CD14-positive monocyte (primary cell): ENCODE results near the gene HSPD1. TPM values are rescaled to one million over a fixed set of nuclear protein-coding genes. Genes with fewer than 3 reads are reported as not detected.
A peak's percentile ranks its signal among the peaks of the same experiment; 100 is the strongest.
"Not testable (repeated sequence)": the region's sequence is repeated elsewhere in the genome, so short reads cannot be mapped to it uniquely, and the experiment has no call there.

Source experiments
- DNase-seq, 3 donors: peaks; one replicate each; pipeline ENCODE4 v3.0.0-alpha.2; 2011 to 2022
- H2AFZ ChIP-seq: 2 replicates; pipeline ENCODE4 v1.6.0; 2012; ENCODE audit warnings: mild to moderate bottlenecking, low read depth, low read length, inconsistent platforms; ENCODE audit not compliant: insufficient read depth, poor library complexity, severe bottlenecking
- H3K27ac ChIP-seq, 2 donors: 1 replicate in 1 of 2; 2 replicates in 1 of 2; pipeline ENCODE4 v1.5.1; 2012 to 2013; ENCODE audit warnings: low read length in 2 of 2, control low read depth in 1 of 2, inconsistent platforms in 1 of 2, low read depth in 1 of 2, mild to moderate bottlenecking in 1 of 2
- H3K27me3 ChIP-seq, 2 donors: one replicate each; pipeline versions ENCODE4 v1.6.0 to v1.6.1; 2011 to 2013; ENCODE audit warnings: low read length in 2 of 2; ENCODE audit not compliant: control insufficient read depth in 2 of 2, insufficient read depth in 2 of 2
- H3K36me3 ChIP-seq, 2 donors: replicated peaks in 1 of 2; 1 replicate in 1 of 2; 2 replicates in 1 of 2; pipeline versions ENCODE4 v1.5.1 to v1.6.1; 2012 to 2013; ENCODE audit warnings: low read length in 2 of 2, control low read depth in 1 of 2, inconsistent platforms in 1 of 2, mild to moderate bottlenecking in 1 of 2; ENCODE audit not compliant: insufficient read depth in 2 of 2, control insufficient read depth in 1 of 2
- H3K4me1 ChIP-seq, 2 donors: 1 replicate in 1 of 2; 2 replicates in 1 of 2; pipeline versions ENCODE4 v1.5.1 to v1.6.1; 2012 to 2013; ENCODE audit warnings: low read length in 2 of 2, control low read depth in 1 of 2, inconsistent platforms in 1 of 2, mild to moderate bottlenecking in 1 of 2, moderate library complexity in 1 of 2; ENCODE audit not compliant: insufficient read depth in 2 of 2, control insufficient read depth in 1 of 2
- H3K4me2 ChIP-seq: replicated peaks from 2 replicates; pipeline ENCODE3; 2012; ENCODE audit warnings: low read length, moderate library complexity, mild to moderate bottlenecking; ENCODE audit not compliant: poor library complexity, severe bottlenecking; ENCODE audit errors: extremely low read depth
- H3K4me3 ChIP-seq, 3 experiments: fragments of 200-600 bp in 1 of 3; sonication (generic) in 1 of 3; replicated peaks in 1 of 3; 1 replicate in 2 of 3; 2 replicates in 1 of 3; pipeline ENCODE4 v1.5.1; 2011 to 2013; ENCODE audit warnings: low read length in 3 of 3, mild to moderate bottlenecking in 3 of 3, control low read depth in 2 of 3, low read depth in 2 of 3, inconsistent platforms in 1 of 3, moderate library complexity in 1 of 3
- H3K79me2 ChIP-seq: 2 replicates; pipeline ENCODE4 v1.6.0; 2012; ENCODE audit warnings: mild to moderate bottlenecking, control low read depth, inconsistent platforms, low read length, moderate library complexity; ENCODE audit not compliant: insufficient read depth
- H3K9ac ChIP-seq: 2 replicates; pipeline ENCODE4 v1.6.0; 2017; ENCODE audit warnings: low read length, mild to moderate bottlenecking; ENCODE audit not compliant: insufficient read depth, poor library complexity, severe bottlenecking
- H3K9me3 ChIP-seq, 2 donors: replicated peaks in 1 of 2; 1 replicate in 1 of 2; 2 replicates in 1 of 2; pipeline versions ENCODE4 v1.5.1 to v1.6.1; 2012 to 2013; ENCODE audit warnings: low read length in 2 of 2, control low read depth in 1 of 2; ENCODE audit not compliant: control insufficient read depth in 1 of 2, insufficient read depth in 1 of 2
- H4K20me1 ChIP-seq: 2 replicates; pipeline ENCODE4 v1.6.0; 2012; ENCODE audit warnings: mild to moderate bottlenecking, low read length, control low read depth, moderate library complexity; ENCODE audit not compliant: insufficient read depth
- H3K27ac Mint-ChIP-seq, 7 donors: one replicate each; pipeline ENCODE4 v1.8.0; 2020; ENCODE audit warnings: mild to moderate bottlenecking in 7 of 7, mixed read lengths in 7 of 7, moderate library complexity in 6 of 7, inconsistent platforms in 2 of 7
- H3K27me3 Mint-ChIP-seq, 3 donors: one replicate each; pipeline ENCODE4 v1.8.0; 2021 to 2022; ENCODE audit warnings: low read depth in 3 of 3, mild to moderate bottlenecking in 3 of 3, mixed read lengths in 3 of 3, moderate library complexity in 3 of 3, inconsistent platforms in 1 of 3
- H3K36me3 Mint-ChIP-seq, 2 donors: one replicate each; pipeline ENCODE4 v1.8.0; 2020; ENCODE audit warnings: mixed read lengths in 2 of 2, inconsistent platforms in 1 of 2, mild to moderate bottlenecking in 1 of 2
- H3K4me1 Mint-ChIP-seq: one replicate; pipeline ENCODE4 v1.8.0; 2020; ENCODE audit warnings: mild to moderate bottlenecking, mixed read lengths
- H3K4me3 Mint-ChIP-seq, 2 donors: one replicate each; pipeline ENCODE4 v1.8.0; 2020; ENCODE audit warnings: mild to moderate bottlenecking in 2 of 2, mixed read lengths in 2 of 2, moderate library complexity in 1 of 2
- H3K9me3 Mint-ChIP-seq, 7 donors: one replicate each; pipeline ENCODE4 v1.8.0; 2020 to 2022; ENCODE audit warnings: mixed read lengths in 7 of 7, mild to moderate bottlenecking in 6 of 7, moderate library complexity in 6 of 7, inconsistent platforms in 2 of 7
- WGBS: methylation state at CpG from one replicate; pipeline ENCODE4 v1.1.5; 2013; ENCODE audit warnings: missing lambda C conversion rate; ENCODE audit not compliant: insufficient coverage; 5-methylcytosine and 5-hydroxymethylcytosine counted together
- intact Hi-C, 2 donors: fragments of 100-400 bp; cut with micrococcal nuclease; formaldehyde crosslinking; loops; one replicate each; pipeline versions ENCODE4 v1.15.0 to v1.15.1; 2023
- polyA plus RNA-seq, 3 donors: library from polyadenylated mRNA; depleted of rRNA in 1 of 3; unstranded in 2 of 3; stranded (reverse) in 1 of 3; fragments of 300-500 nt in 2 of 3; fragments of >200 nt in 1 of 3; fragmentation: Illumina TruSeq in 2 of 3; gene quantifications; 1 replicate in 2 of 3; 2 replicates in 1 of 3; pipeline ENCODE4 v1.2.3, GENCODE V29; 2012 to 2021
- TF ChIP-seq, protein P1 (sequence below): fragments of 200-600 bp; IDR thresholded peaks from one replicate; pipeline ENCODE4 v1.8.0; 2022; ENCODE audit warnings: antibody characterized with exemption, mild to moderate bottlenecking

HSPD1 gene
- polyA plus RNA-seq, 3 donors = 42.7 to 62.1 (median 44.5) TPM

DNA sequence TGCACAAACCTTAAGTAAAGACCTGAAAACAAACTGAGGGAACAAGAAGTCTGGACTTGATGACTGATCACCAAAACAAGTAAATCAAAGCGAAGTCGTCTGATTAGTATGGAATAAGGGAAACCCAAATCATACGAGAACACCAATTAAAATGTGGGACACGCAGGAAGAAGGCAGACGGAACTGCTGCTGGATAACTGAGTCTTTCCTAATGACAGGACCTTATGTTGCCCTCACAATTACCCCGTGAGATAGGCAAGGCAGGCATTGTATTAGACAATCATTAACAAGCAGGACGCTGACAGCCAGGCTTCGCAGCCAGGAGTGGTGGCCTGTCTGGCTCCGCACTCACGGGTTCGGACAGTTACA, 46.9 kb downstream of the HSPD1 start:
- intact Hi-C loops = loop anchor here (1.0 to 10.0 kb wide), 3 partner anchors 17 to 252 kb away; partner anchors contain the start of genes MARS2 (in 1 of the 2) and SF3B1 (in 1 of the 2)
- Mint-ChIP-seq H3K27me3 (peaks cover 0 to 4% (median 0%) of the 10 kb centered on the region in 3 donors), H3K36me3 (peaks cover 0 to 8% of the 10 kb centered on the region in 2 donors), H3K9me3 (peaks cover 0 to 9% (median 0%) of the 10 kb centered on the region in 7 donors), H3K4me1 (peaks cover 31% of the 10 kb centered on the region), H3K27ac (peak overlapping the region; percentile 100), H3K4me3 (peak overlapping the region; percentile 97 to 98)
- Histone ChIP-seq H3K9me3 (no peaks in the 10 kb centered on the region), H2AFZ (peak overlapping the region; percentile 71), H3K27me3 (no peaks in the 10 kb centered on the region), H3K9ac (peak overlapping the region; percentile 99), H3K4me3 (peak overlapping the region; percentile 67 to 90 (median 75)), H3K36me3 (peaks cover 0 to 3% of the 10 kb centered on the region in 2 donors), H3K27ac (peak overlapping the region; percentile 94 to 100), H3K79me2 (peaks cover 44% of the 10 kb centered on the region), H3K4me1 (peaks cover 12 to 24% of the 10 kb centered on the region in 2 donors), H4K20me1 (peaks cover 36% of the 10 kb centered on the region), H3K4me2 (peak overlapping the region; percentile 81)
- 0% methylated on average over 9 of the region's 11 CpGs for WGBS
- TF ChIP-seq, protein P1, sequence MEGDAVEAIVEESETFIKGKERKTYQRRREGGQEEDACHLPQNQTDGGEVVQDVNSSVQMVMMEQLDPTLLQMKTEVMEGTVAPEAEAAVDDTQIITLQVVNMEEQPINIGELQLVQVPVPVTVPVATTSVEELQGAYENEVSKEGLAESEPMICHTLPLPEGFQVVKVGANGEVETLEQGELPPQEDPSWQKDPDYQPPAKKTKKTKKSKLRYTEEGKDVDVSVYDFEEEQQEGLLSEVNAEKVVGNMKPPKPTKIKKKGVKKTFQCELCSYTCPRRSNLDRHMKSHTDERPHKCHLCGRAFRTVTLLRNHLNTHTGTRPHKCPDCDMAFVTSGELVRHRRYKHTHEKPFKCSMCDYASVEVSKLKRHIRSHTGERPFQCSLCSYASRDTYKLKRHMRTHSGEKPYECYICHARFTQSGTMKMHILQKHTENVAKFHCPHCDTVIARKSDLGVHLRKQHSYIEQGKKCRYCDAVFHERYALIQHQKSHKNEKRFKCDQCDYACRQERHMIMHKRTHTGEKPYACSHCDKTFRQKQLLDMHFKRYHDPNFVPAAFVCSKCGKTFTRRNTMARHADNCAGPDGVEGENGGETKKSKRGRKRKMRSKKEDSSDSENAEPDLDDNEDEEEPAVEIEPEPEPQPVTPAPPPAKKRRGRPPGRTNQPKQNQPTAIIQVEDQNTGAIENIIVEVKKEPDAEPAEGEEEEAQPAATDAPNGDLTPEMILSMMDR = no peak
- DNase-seq = no peak

DNA sequence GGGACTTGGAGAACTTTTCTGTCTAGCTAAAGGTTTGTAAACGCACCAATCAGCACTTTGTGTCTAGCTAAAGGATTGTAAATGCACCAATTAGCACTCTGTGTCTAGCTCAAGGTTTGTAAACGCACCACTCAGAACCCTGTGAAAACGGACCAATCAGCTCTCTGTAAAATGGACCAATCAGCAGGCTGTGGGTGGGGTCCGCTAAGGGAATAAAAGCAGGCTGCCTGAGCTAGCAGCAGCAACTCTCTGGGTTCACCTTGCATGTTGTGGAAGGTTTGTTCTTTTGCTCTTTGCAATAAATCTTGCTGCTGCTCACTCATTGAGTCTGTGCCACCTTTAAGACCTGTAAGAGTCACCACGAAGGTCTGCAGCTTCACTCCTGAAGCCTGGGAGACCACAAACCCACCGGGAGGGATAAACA, 48.7 kb downstream of the HSPD1 start:
- not testable (repeated sequence) for H3K27me3 Mint-ChIP-seq, H3K27me3 ChIP-seq, H3K9me3 Mint-ChIP-seq, H3K4me2 ChIP-seq, DNase-seq, H3K36me3 Mint-ChIP-seq, H3K4me3 Mint-ChIP-seq, H3K9me3 ChIP-seq, H3K4me3 ChIP-seq, H3K36me3 ChIP-seq, H3K9ac ChIP-seq, H3K27ac ChIP-seq
- intact Hi-C loops = loop anchor here in 1 of 2 donors (10.0 kb wide), 1 partner anchor 254 kb away; the partner anchor contains the start of gene MARS2
- Histone ChIP-seq H3K4me1 (peaks cover 12 to 24% of the 10 kb centered on the region in 2 donors), H4K20me1 (peaks cover 20% of the 10 kb centered on the region), H2AFZ (peak overlapping the region; percentile 50), H3K79me2 (peaks cover 26% of the 10 kb centered on the region)
- peak overlapping the region in 1 of 7 donors; percentile 13 for H3K27ac Mint-ChIP-seq
- WGBS = 72% methylated on average over 6 of the region's 6 CpGs
- peaks cover 25% of the 10 kb centered on the region for H3K4me1 Mint-ChIP-seq
